Left ventricle myocardium inferior (tissue), 1 donor: ENCODE results near the gene AFAP1L2. TPM values are rescaled to one million over a fixed set of nuclear protein-coding genes. Genes with fewer than 3 reads are reported as not detected.

ENCODE experiments used
- DNase-seq: peaks from one replicate; pipeline ENCODE4 v3.0.0-alpha.2; 2020
- H3K27ac ChIP-seq: fragments of 200-600 bp; replicated peaks from 2 replicates; pipeline ENCODE4 v1.8.0; 2021
- H3K27me3 ChIP-seq: fragments of 200-600 bp; 2 replicates; pipeline ENCODE4 v1.8.0; 2021; ENCODE audit warnings: low read depth
- H3K36me3 ChIP-seq: fragments of 200-600 bp; 2 replicates; pipeline ENCODE4 v1.8.0; 2021
- H3K4me1 ChIP-seq: fragments of 200-600 bp; 2 replicates; pipeline ENCODE4 v1.8.0; 2021
- H3K4me3 ChIP-seq: fragments of 200-600 bp; 2 replicates; pipeline ENCODE4 v1.8.0; 2021; ENCODE audit warnings: mild to moderate bottlenecking, moderate library complexity
- H3K9me3 ChIP-seq: fragments of 200-600 bp; replicated peaks from 2 replicates; pipeline ENCODE4 v1.8.0; 2021
- CTCF ChIP-seq: fragments of 200-600 bp; IDR thresholded peaks from 2 replicates; pipeline ENCODE4 v1.8.0; 2021; ENCODE audit warnings: antibody characterized with exemption, mild to moderate bottlenecking, borderline replicate concordance
- intact Hi-C: fragments of 100-400 bp; cut with micrococcal nuclease; formaldehyde crosslinking; loops from one replicate; pipeline ENCODE4 v1.11.0; 2022
- total RNA-seq: library from RNA; stranded (reverse); fragmentation: NEBNext Ultra II Directional; extraction: Animal tissue kit (Norgen Biotek cat#: 25700); gene quantifications from one replicate; pipeline ENCODE4 v1.2.1, GENCODE V29; 2021
- donor health status: DM: no; HTN: yes; CAD: no; lungs with severe emphysema.

Gene AFAP1L2
- total RNA-seq, 1 donor from 2014 or later = 7.0 TPM

DNA sequence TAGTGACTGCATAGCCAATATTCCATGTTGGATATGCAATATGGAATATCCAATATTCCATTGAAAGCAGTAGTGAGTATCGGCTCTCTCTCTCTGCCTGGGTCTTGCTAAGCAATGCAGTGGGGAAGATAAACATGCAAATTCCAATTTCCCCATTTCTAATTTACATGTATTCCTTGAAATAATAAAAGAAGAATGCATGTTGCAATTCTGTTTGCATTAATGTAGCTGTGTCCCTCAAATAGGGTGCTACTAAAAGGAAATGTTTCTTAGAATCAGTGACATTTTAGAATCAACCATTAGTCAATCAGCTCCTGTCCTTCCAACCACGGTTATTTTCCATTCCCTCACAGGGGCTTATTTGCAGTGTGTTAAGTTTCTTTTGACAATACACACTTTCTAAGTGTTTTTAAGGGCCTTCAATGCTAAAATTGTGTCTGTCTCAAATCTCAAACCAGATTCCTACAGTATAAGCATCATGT, 46.7 kb downstream of the AFAP1L2 start:
- no peak for TF ChIP-seq CTCF
- H3K4me1 ChIP-seq = peaks cover 13% of the 10 kb centered on the region
- H3K4me3 ChIP-seq = no peak overlapping the region
- H3K36me3 ChIP-seq = no peaks in the 10 kb centered on the region
- H3K27me3 ChIP-seq = peaks cover 7% of the 10 kb centered on the region
- intact Hi-C loops = no loop called here
- peak overlapping the region; percentile 11 for H3K27ac ChIP-seq
- DNase-seq = no peak
- H3K9me3 ChIP-seq = no peaks in the 10 kb centered on the region

DNA sequence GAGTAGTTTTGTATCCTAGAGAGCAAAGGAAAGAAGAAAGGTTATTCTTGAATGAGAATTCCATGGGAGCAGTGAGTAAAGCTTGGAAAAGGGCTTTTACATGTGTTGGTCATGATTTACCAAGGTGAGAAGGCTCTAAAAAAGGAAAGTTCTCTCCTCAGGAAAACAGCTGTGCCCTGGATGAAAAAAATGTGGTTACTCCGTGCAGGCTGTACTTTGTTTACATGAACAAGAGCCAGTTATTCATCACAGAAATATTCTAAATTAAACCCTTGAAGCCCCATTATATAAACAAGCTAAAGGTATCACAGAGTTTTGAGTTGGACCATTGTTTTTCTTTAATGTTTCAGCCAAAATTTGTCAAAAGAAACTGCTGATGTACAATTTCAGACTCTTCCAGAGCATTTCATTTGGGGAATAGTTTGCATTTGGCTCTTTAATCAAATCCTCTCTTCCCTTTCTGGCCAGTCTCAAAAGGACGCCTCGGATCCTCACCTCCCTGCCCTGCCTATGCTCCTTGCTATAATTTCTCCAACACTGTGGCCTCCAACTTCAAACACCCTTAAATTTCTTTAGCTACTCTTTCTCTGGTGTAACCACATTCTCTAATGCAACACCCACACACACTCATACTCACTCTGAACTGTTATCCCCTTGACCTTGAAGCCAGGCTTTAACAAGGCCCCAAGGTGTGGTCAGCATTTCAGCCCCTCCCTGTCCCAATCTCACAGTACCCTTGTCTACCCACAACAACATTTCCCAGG, 47.4 kb downstream of the AFAP1L2 start:
- Histone ChIP-seq H3K9me3 (no peaks in the 10 kb centered on the region), H3K4me1 (peaks cover 13% of the 10 kb centered on the region), H3K4me3 (no peak overlapping the region), H3K27ac (peak overlapping the region; percentile 11), H3K36me3 (no peaks in the 10 kb centered on the region), H3K27me3 (peaks cover 7% of the 10 kb centered on the region)
- no peak for DNase-seq
- TF ChIP-seq CTCF = no peak
- intact Hi-C loops = no loop called here

DNA sequence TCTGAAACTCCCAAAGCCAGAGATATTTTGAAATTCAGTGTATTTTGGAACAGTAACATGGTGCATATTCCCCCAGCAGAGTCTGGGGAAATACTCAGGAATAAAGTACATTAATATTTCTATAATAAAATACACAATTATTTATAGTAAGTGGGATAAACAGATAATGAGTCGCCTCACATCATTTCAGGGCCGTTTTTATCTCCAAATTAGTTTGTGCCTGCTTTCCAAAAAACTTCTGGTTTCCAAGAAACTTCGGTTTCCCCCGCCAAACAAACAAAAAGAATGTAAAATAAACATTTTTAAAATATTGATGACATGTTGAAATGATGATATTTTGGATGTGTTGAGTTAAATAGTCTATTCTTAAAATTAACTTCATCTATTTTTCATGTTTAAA, 48.2 kb downstream of the AFAP1L2 start:
- intact Hi-C loops = no loop called here
- Histone ChIP-seq H3K4me1 (peaks cover 14% of the 10 kb centered on the region), H3K27ac (no peak overlapping the region)

GRCh38 chr10:114353383-114353782, 50.9 kb downstream of the AFAP1L2 start:
- intact Hi-C loops = no loop called here
- Histone ChIP-seq H3K36me3 (no peaks in the 10 kb centered on the region), H3K4me3 (no peak overlapping the region), H3K27ac (no peak overlapping the region), H3K4me1 (peaks cover 31% of the 10 kb centered on the region), H3K27me3 (peaks cover 7% of the 10 kb centered on the region), H3K9me3 (no peaks in the 10 kb centered on the region)
- no peak for TF ChIP-seq CTCF
- no peak for DNase-seq

More for the DNA sequence above, 48.2 kb downstream of the AFAP1L2 start:
- TF ChIP-seq CTCF = no peak
- no peak overlapping the region for H3K4me3 ChIP-seq
- no peaks in the 10 kb centered on the region for H3K36me3 ChIP-seq
- H3K27me3 ChIP-seq = peaks cover 4% of the 10 kb centered on the region
- no peaks in the 10 kb centered on the region for H3K9me3 ChIP-seq
- DNase-seq = no peak

DNA sequence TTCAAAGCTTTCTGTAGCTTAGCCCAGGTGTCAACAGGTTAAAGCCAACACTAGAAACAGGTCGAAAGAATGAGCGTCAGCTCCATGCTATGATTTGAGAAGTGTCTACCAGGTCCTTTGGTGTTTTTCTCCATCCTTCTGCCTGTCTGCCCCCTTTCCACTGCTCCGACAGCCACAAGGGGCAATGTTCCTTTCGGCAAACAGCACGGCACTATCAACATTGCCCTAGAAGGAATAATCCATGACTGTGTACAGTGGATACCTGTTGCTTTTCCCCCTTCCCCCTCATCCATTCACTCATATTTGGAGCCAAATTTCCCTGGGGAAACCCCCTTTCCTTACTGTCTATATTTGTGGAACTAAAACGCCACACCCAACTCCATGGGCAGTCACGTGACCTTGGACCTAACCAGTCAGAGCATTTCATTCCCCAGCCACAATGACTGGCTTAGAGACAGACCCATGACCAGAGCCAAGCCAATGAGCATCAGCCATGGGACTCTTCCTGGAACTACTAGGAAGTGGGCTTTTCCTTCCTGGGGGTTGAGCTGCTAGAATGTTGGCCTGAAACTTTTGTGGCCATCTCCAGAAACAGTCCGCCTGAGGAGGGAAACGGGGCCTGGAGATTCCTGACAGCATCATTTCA, 51.5 kb downstream of the AFAP1L2 start:
- no peak overlapping the region for H3K27ac ChIP-seq
- no peaks in the 10 kb centered on the region for H3K9me3 ChIP-seq
- peaks cover 9% of the 10 kb centered on the region for H3K27me3 ChIP-seq
- H3K4me1 ChIP-seq = peaks cover 30% of the 10 kb centered on the region
- H3K36me3 ChIP-seq = no peaks in the 10 kb centered on the region
- TF ChIP-seq CTCF = no peak
- no peak for DNase-seq
- intact Hi-C loops = no loop called here
- H3K4me3 ChIP-seq = no peak overlapping the region
